Esophagus muscularis mucosa (tissue), 4 donors: Measurements from ENCODE around the gene OGFR. TPM values are rescaled to one million over a fixed set of nuclear protein-coding genes. Genes with fewer than 3 reads are reported as not detected.

Experiments
- DNase-seq: peaks from one replicate; pipeline ENCODE4 v3.0.0-alpha.2; 2017; ENCODE audit errors: extremely low spot score
- H3K27ac ChIP-seq, 4 donors: fragments of 200-600 bp; sonication (generic); replicated peaks in 1 of 4; 1 replicate in 3 of 4; 2 replicates in 1 of 4; pipeline ENCODE4 v1.5.1; 2016 to 2019; ENCODE audit warnings: mild to moderate bottlenecking in 1 of 4
- H3K27me3 ChIP-seq, 4 donors: fragments of 200-600 bp; sonication (generic); one replicate each; pipeline versions ENCODE4 v1.5.1 to v1.6.0; 2016 to 2019
- H3K36me3 ChIP-seq, 4 donors: fragments of 200-600 bp; sonication (generic); one replicate each; pipeline ENCODE4 v1.5.1; 2016 to 2019
- H3K4me1 ChIP-seq, 4 donors: fragments of 200-600 bp; sonication (generic); one replicate each; pipeline ENCODE4 v1.5.1; 2016 to 2019
- H3K4me3 ChIP-seq, 4 donors: fragments of 200-600 bp; sonication (generic); 1 replicate in 2 of 4; 2 replicates in 2 of 4; pipeline ENCODE4 v1.5.1; 2016 to 2019; ENCODE audit warnings: mild to moderate bottlenecking in 4 of 4, moderate library complexity in 1 of 4
- H3K9me3 ChIP-seq, 4 donors: fragments of 200-600 bp; sonication (generic); 1 replicate in 3 of 4; 2 replicates in 1 of 4; pipeline ENCODE4 v1.5.1; 2016 to 2019
- CTCF ChIP-seq, 3 experiments: fragments of 200-600 bp in 2 of 3; fragments of 450-650 bp in 1 of 3; sonication (generic) in 2 of 3; IDR thresholded peaks; one replicate each; pipeline ENCODE4 v1.5.1; 2017 to 2019; ENCODE audit warnings: antibody characterized with exemption in 3 of 3, mild to moderate bottlenecking in 2 of 3, moderate library complexity in 1 of 3
- EP300 ChIP-seq: sonication (generic); formaldehyde crosslinking; IDR thresholded peaks from one replicate; pipeline ENCODE4 v1.6.1; 2017; ENCODE audit warnings: antibody characterized with exemption
- POLR2A ChIP-seq: fragments of 450-650 bp; IDR thresholded peaks from one replicate; pipeline ENCODE4 v1.6.1; 2017; ENCODE audit warnings: antibody characterized with exemption, moderate library complexity, mild to moderate bottlenecking, low read depth
- POLR2AphosphoS5 ChIP-seq, 2 donors: sonication (generic); formaldehyde crosslinking; IDR thresholded peaks; one replicate each; pipeline ENCODE4 v1.6.1; 2017; ENCODE audit warnings: antibody characterized with exemption in 2 of 2
- WGBS: methylation state at CpG from one replicate; pipeline ENCODE4 v1.1.5; 2018; 5-methylcytosine and 5-hydroxymethylcytosine counted together
- intact Hi-C: fragments of 100-400 bp; cut with DNase I; formaldehyde crosslinking; loops from one replicate; pipeline ENCODE4 v1.15.1; 2023
- total RNA-seq, 4 donors: library from RNA; depleted of rRNA; stranded (reverse); fragments of >200 nt; gene quantifications; one replicate each; pipeline versions ENCODE4 v1.1.0 to v1.2.1, GENCODE V29; 2016

The OGFR gene
- total RNA-seq, 4 donors from 2014 or later, result 46.1 to 84.5 (median 62.7) TPM

DNA sequence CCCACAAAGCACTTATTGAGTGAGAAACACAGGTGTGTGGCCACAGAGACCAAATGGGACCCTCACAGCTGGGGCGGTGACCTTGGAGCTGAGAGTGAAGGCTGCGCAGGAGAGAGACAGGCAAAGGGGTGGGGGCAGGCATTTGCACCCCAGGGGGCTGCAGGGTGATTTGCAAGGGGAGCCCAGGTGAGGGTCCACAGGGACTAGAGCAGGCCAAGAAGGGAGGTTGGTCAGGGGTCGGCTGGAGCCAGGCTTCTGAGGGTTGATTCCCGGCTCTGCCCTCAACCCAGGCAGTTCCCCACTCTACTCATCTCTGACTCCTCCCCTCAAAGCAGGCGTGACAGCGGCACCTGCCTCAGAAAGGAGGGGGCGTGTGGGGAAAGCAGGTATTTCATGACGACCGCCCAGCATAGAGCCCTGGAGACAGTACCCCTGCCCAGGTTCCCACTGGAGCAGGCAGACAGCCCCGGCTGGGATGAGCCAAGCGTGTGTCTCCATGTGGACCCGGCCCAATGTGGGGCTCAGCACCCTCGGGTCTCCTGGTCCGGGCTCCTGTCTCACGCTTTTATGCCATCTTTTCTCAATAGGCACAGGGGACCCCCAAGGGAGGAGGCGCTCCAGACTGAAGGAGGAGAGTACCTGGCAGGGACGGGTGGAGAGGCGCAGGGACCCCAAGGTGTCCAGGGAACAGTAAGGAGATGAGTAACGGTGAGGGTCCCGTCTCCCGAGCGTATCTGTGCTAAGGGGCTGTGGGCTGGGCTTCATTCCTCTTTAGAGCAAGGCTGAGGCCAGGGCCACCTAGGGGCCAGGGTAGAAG is 11.5 kb upstream of the OGFR start:
- Histone ChIP-seq H3K36me3 (peaks cover 0 to 7% (median 4%) of the 10 kb centered on the region in 4 donors), H3K4me1 (peaks cover 13 to 52% (median 41%) of the 10 kb centered on the region in 4 donors), H3K27me3 (no peaks in the 10 kb centered on the region), H3K9me3 (no peaks in the 10 kb centered on the region), H3K27ac (peak overlapping the region; percentile 89 to 97 (median 92)), H3K4me3 (peak overlapping the region; percentile 58 to 82 (median 76))
- no peak for DNase-seq
- TF ChIP-seq POLR2A, result no peak
- no peak for TF ChIP-seq EP300
- TF ChIP-seq CTCF (IDR thresholded peaks at IDR 0.05), result no peak
- TF ChIP-seq POLR2AphosphoS5 (IDR thresholded peaks at IDR 0.05), result no peak
- intact Hi-C loops, result no loop called here
- 86% methylated on average over 21 of the region's 22 CpGs for WGBS

- H3K36me3 ChIP-seq, result peaks cover 0 to 12% (median 9%) of the 10 kb centered on the region in 4 donors
- TF ChIP-seq POLR2AphosphoS5 (IDR thresholded peaks at IDR 0.05), result no peak
- TF ChIP-seq POLR2A, result no peak
- TF ChIP-seq CTCF (IDR thresholded peaks at IDR 0.05), result no peak
- no peak for TF ChIP-seq EP300
- peak; percentile 94 for DNase-seq
- H3K27me3 ChIP-seq, result no peaks in the 10 kb centered on the region
- peaks cover 13 to 53% (median 42%) of the 10 kb centered on the region in 4 donors for H3K4me1 ChIP-seq
- intact Hi-C loops, result no loop called here
- peak overlapping the region; percentile 89 to 97 (median 92) for H3K27ac ChIP-seq
- WGBS, result 89% methylated on average over 3 of the region's 7 CpGs
- H3K4me3 ChIP-seq, result peak overlapping the region; percentile 58 to 82 (median 76)
- no peaks in the 10 kb centered on the region for H3K9me3 ChIP-seq
These were observed 11.0 kb upstream of the OGFR start for GRCh38 chr20:62793757-62794006.

DNA sequence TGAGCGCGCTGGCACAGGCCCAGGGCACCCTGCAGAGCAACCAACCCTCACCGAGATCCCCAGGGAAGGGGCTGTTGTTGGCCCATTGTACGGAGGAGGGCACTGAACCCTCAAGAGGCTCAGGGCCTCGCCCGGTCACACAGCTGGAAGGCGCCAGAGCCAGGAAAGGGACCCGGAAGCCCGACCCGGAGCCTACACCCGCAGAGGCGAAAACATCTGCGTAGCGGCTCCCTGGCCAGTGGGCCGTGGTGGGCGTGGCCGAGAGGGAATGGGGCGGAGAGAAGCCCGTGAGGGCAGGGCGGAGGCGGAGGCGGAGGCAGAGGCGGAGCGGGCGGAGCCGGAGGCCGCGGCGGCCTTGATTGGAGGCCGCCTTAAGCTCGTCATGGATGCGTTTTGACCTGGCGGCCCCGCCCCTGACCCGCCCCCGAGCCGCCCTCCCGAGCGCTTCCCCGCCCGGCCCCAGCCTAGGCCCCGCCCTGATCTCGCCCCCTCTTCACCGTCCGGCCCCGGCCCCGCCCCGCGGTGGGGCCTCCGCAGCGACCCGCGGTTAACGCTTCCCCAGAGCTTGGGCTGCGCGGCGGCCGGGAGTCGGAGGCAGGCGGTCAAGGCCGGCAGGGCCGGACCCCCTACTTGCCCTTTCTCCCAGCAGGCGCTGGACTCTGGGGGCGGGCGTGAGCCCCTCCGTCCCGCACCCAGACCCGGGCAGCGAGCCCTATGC is 10.5 kb upstream of the OGFR start:
- peak overlapping the region; percentile 89 to 97 (median 93) for H3K27ac ChIP-seq
- no peaks in the 10 kb centered on the region for H3K27me3 ChIP-seq
- peaks cover 4 to 17% (median 14%) of the 10 kb centered on the region in 4 donors for H3K36me3 ChIP-seq
- peak overlapping the region; percentile 72 to 98 (median 82) for H3K4me3 ChIP-seq
- TF ChIP-seq EP300 (no peak), CTCF (IDR thresholded peaks at IDR 0.05) (peak in 1 of 3 experiments; percentile 8), POLR2AphosphoS5 (IDR thresholded peaks at IDR 0.05) (peak; percentile 87 to 94), POLR2A (peak; percentile 82)
- intact Hi-C loops, result no loop called here
- H3K9me3 ChIP-seq, result no peaks in the 10 kb centered on the region
- H3K4me1 ChIP-seq, result peaks cover 13 to 53% (median 42%) of the 10 kb centered on the region in 4 donors
- DNase-seq, result peak; percentile 99
- WGBS, result 0% methylated on average over 32 of the region's 69 CpGs

- Histone ChIP-seq H3K27me3 (no peaks in the 10 kb centered on the region), H3K36me3 (peaks cover 14 to 27% (median 24%) of the 10 kb centered on the region in 4 donors), H3K4me3 (peak overlapping the region; percentile 72 to 98 (median 82)), H3K4me1 (peaks cover 13 to 53% (median 42%) of the 10 kb centered on the region in 4 donors), H3K9me3 (no peaks in the 10 kb centered on the region), H3K27ac (peak overlapping the region; percentile 89 to 97 (median 93))
- intact Hi-C loops, result no loop called here
- WGBS, result 0% methylated on average over 29 of the region's 68 CpGs
- DNase-seq, result no peak
- TF ChIP-seq EP300 (no peak), POLR2AphosphoS5 (IDR thresholded peaks at IDR 0.05) (peak in 1 of 2 donors; percentile 19), CTCF (IDR thresholded peaks at IDR 0.05) (peak in 1 of 3 experiments; percentile 2), POLR2A (no peak)
These were observed 9.4 kb upstream of the OGFR start for GRCh38 chr20:62795023-62795761.
